SK-N-SH (cell line): ENCODE results near the gene TKTL1. TPM values are rescaled to one million over a fixed set of nuclear protein-coding genes. Genes with fewer than 3 reads are reported as not detected.
A peak's percentile ranks its signal among the peaks of the same experiment; 100 is the strongest.

Experiments
- CTCF ChIA-PET: fragments of 300-600, 350-600 bp; formaldehyde crosslinking; extraction: SDS; loops from one replicate; lab custom pipeline; 2021; lab: Yijun Ruan, JAX
- POLR2A ChIA-PET: fragments of 350-600 bp; sonication (Branson Sonifier 250); formaldehyde crosslinking; extraction: SDS; loops from one replicate; lab custom pipeline; 2020; ENCODE audit warnings: antibody characterized with exemption, inconsistent platforms; lab: Yijun Ruan, JAX
- DNase-seq: peaks from one replicate; pipeline ENCODE4 v3.0.0; 2012
- H2AFZ ChIP-seq: fragments of 200-600 bp; sonication (generic); 2 replicates; pipeline ENCODE4 v1.8.1; 2016; ENCODE audit warnings: antibody characterized with exemption, mild to moderate bottlenecking, low read depth
- H3F3A ChIP-seq: fragments of 200-600 bp; sonication (generic); replicated peaks from 2 replicates; pipeline ENCODE3; 2016; ENCODE audit warnings: antibody characterized with exemption, mild to moderate bottlenecking; ENCODE audit not compliant: insufficient read depth
- H3K27ac ChIP-seq, 2 experiments: fragments of 200-500 bp in 1 of 2; fragments of 200-600 bp in 1 of 2; sonication (Bioruptor generic) in 1 of 2; sonication (generic), shearing (Covaris generic) in 1 of 2; 2 replicates each; pipeline versions ENCODE4 v1.5.1 to v1.6.1; 2014 to 2016; ENCODE audit warnings: low read depth in 2 of 2, inconsistent platforms in 1 of 2, low read length in 1 of 2, mild to moderate bottlenecking in 1 of 2, mixed read lengths in 1 of 2
- H3K27me3 ChIP-seq: fragments of 200-600 bp; sonication (generic), shearing (Covaris generic); 2 replicates; pipeline ENCODE4 v1.6.1; 2016; ENCODE audit warnings: mixed run types; ENCODE audit not compliant: insufficient read depth
- H3K36me3 ChIP-seq, 2 experiments: fragments of 200-500 bp in 1 of 2; fragments of 200-600 bp in 1 of 2; sonication (Bioruptor generic) in 1 of 2; sonication (generic) in 1 of 2; replicated peaks in 1 of 2; 2 replicates each; pipeline versions ENCODE3 to v1.5.1; 2014 to 2016; ENCODE audit warnings: low read length in 1 of 2, mild to moderate bottlenecking in 1 of 2; ENCODE audit not compliant: insufficient read depth in 2 of 2, control insufficient read depth in 1 of 2
- H3K4me1 ChIP-seq, 2 experiments: fragments of 200-500 bp in 1 of 2; fragments of 200-600 bp in 1 of 2; sonication (Bioruptor generic) in 1 of 2; sonication (generic), shearing (Covaris generic) in 1 of 2; 2 replicates each; pipeline versions ENCODE4 v1.5.1 to v1.6.1; 2014 to 2016; ENCODE audit warnings: low read depth in 1 of 2, low read length in 1 of 2, mixed run types in 1 of 2; ENCODE audit not compliant: insufficient read depth in 2 of 2, control insufficient read depth in 1 of 2
- H3K4me2 ChIP-seq: fragments of 200-600 bp; sonication (generic), shearing (Covaris generic); 2 replicates; pipeline ENCODE4 v1.6.1; 2017; ENCODE audit warnings: mixed run types
- H3K4me3 ChIP-seq, 2 experiments: fragments of 200-500 bp in 1 of 2; fragments of 200-600 bp in 1 of 2; sonication (Bioruptor generic) in 1 of 2; sonication (generic), shearing (Covaris generic) in 1 of 2; 2 replicates each; pipeline versions ENCODE4 v1.5.1 to v1.8.1; 2014 to 2016; ENCODE audit warnings: low read depth in 2 of 2, inconsistent platforms in 1 of 2, low read length in 1 of 2, mild to moderate bottlenecking in 1 of 2, mixed read lengths in 1 of 2, moderate library complexity in 1 of 2
- H3K79me2 ChIP-seq: fragments of 200-600 bp; sonication (generic); 2 replicates; pipeline ENCODE4 v1.8.1; 2017; ENCODE audit warnings: mild to moderate bottlenecking; ENCODE audit not compliant: insufficient read depth
- H3K9ac ChIP-seq: fragments of 200-600 bp; sonication (generic); 2 replicates; pipeline ENCODE4 v1.6.1; 2017; ENCODE audit warnings: mixed run types
- H3K9me2 ChIP-seq: fragments of 200-600 bp; sonication (generic); 2 replicates; pipeline ENCODE4 v1.6.1; 2017; ENCODE audit warnings: mixed run types
- H3K9me3 ChIP-seq: fragments of 200-600 bp; sonication (generic); 2 replicates; pipeline ENCODE4 v1.6.1; 2017; ENCODE audit warnings: mixed run types, mild to moderate bottlenecking, moderate library complexity
- H4K20me1 ChIP-seq: fragments of 200-600 bp; sonication (generic); 2 replicates; pipeline ENCODE4 v1.6.1; 2017; ENCODE audit warnings: mild to moderate bottlenecking, mixed run types; ENCODE audit not compliant: insufficient read depth
- CHD2 ChIP-seq: fragments of 150-350 bp; IDR thresholded peaks from 2 replicates; pipeline ENCODE4 v1.6.1; 2018; ENCODE audit warnings: low read length; ENCODE audit not compliant: partially characterized antibody
- CTCF ChIP-seq: fragments of 200-600 bp; sonication (generic); IDR thresholded peaks from 2 replicates; pipeline ENCODE4 v1.6.1; 2017; ENCODE audit warnings: antibody characterized with exemption, mild to moderate bottlenecking, moderate library complexity
- ELF1 ChIP-seq: IDR thresholded peaks from 2 replicates; pipeline ENCODE4 v1.4.0; 2012
- EP300 ChIP-seq, 2 experiments: IDR thresholded peaks; 2 replicates each; pipeline versions ENCODE4 v1.4.0 to v1.6.1; 2012; ENCODE audit warnings: borderline replicate concordance in 1 of 2, low read depth in 1 of 2, low read length in 1 of 2
- EZH2phosphoT487 ChIP-seq: fragments of 200-600 bp; sonication (generic); IDR thresholded peaks from 2 replicates; pipeline ENCODE4 v1.6.1; 2017; ENCODE audit warnings: low read depth, mixed run types, mild to moderate bottlenecking, antibody characterized with exemption, moderate library complexity, borderline replicate concordance
- FOSL2 ChIP-seq: IDR thresholded peaks from 2 replicates; pipeline ENCODE4 v1.4.0; 2012; ENCODE audit warnings: low read depth, mild to moderate bottlenecking, moderate library complexity, borderline replicate concordance
- FOXJ3 ChIP-seq: sonication (generic); formaldehyde crosslinking; IDR thresholded peaks from 2 replicates; pipeline ENCODE4 v1.5.1; 2020; ENCODE audit warnings: mild to moderate bottlenecking, missing genetic modification reagents
- FOXM1 ChIP-seq: IDR thresholded peaks from 2 replicates; pipeline ENCODE4 v1.4.0; 2012; ENCODE audit warnings: low read depth, mild to moderate bottlenecking
- IRF3 ChIP-seq: fragments of 150-350 bp; IDR thresholded peaks from 2 replicates; pipeline ENCODE4 v1.6.1; 2016; ENCODE audit warnings: mild to moderate bottlenecking, low read depth, low read length
- MEF2A ChIP-seq: IDR thresholded peaks from 2 replicates; pipeline ENCODE4 v1.4.0; 2012; ENCODE audit warnings: low read depth, borderline replicate concordance
- MXI1 ChIP-seq: IDR thresholded peaks from 2 replicates; pipeline ENCODE4 v1.6.1; 2012; ENCODE audit warnings: mild to moderate bottlenecking, low read depth, low read length, improper control_type of control experiment
- NFIC ChIP-seq: IDR thresholded peaks from 2 replicates; pipeline ENCODE4 v1.4.0; 2012; ENCODE audit warnings: borderline replicate concordance
- POLR2AphosphoS5 ChIP-seq: IDR thresholded peaks from 2 replicates; pipeline ENCODE4 v1.6.1; 2012; ENCODE audit warnings: low read depth, low read length
- RCOR1 ChIP-seq: fragments of 150-350 bp; IDR thresholded peaks from 2 replicates; pipeline ENCODE4 v1.6.1; 2017; ENCODE audit warnings: antibody characterized with exemption, low read length
- RFX5 ChIP-seq: IDR thresholded peaks from 2 replicates; pipeline ENCODE4 v1.6.1; 2012; ENCODE audit warnings: mild to moderate bottlenecking, improper control_type of control experiment, low read length
- SMC3 ChIP-seq: IDR thresholded peaks from 2 replicates; pipeline ENCODE4 v1.6.1; 2012; ENCODE audit warnings: low read depth, low read length, improper control_type of control experiment
- TAF1 ChIP-seq: IDR thresholded peaks from 2 replicates; pipeline ENCODE4 v1.6.1; 2012; ENCODE audit warnings: low read depth, mild to moderate bottlenecking, low read length, moderate library complexity, borderline replicate concordance
- TCF12 ChIP-seq: IDR thresholded peaks from 2 replicates; pipeline ENCODE4 v1.4.0; 2012
- TEAD4 ChIP-seq: IDR thresholded peaks from 2 replicates; pipeline ENCODE4 v1.4.0; 2012; ENCODE audit warnings: mild to moderate bottlenecking, borderline replicate concordance; ENCODE audit not compliant: insufficient read depth
- USF1 ChIP-seq: IDR thresholded peaks from 2 replicates; pipeline ENCODE4 v1.4.0; 2012; ENCODE audit warnings: low read depth, borderline replicate concordance
- USF2 ChIP-seq: fragments of 150-350 bp; IDR thresholded peaks from 2 replicates; pipeline ENCODE4 v1.6.1; 2017; ENCODE audit warnings: antibody characterized with exemption, low read length, low read depth, borderline replicate concordance
- YY1 ChIP-seq: IDR thresholded peaks from 2 replicates; pipeline ENCODE4 v1.4.0; 2012; ENCODE audit warnings: low read depth, mild to moderate bottlenecking
- WGBS: methylation state at CpG from one replicate; pipeline ENCODE4 v1.1.6; 2017; ENCODE audit warnings: low lambda C conversion rate; 5-methylcytosine and 5-hydroxymethylcytosine counted together
- polyA plus RNA-seq, 3 experiments: library from polyadenylated mRNA; depleted of rRNA; stranded (reverse); fragments of >200 nt; gene quantifications; 2 replicates each; pipeline ENCODE4 v1.2.3, GENCODE V29; 2012

Gene TKTL1
- polyA plus RNA-seq, 1 of the 3 experiments (the other 2 are of a cell fraction): not detected

GRCh38 chrX:154368630-154369448 is 73.2 kb downstream of the TKTL1 start (continued):
- TF ChIP-seq RCOR1 (no peak), NFIC (0 out of 2 replicates have a peak, but pooled peaks have one; percentile 18), EZH2phosphoT487 (no peak), MXI1 (no peak), TAF1 (no peak; the same call in 1 of the 2 replicates), SMC3 (no peak)

DNA sequence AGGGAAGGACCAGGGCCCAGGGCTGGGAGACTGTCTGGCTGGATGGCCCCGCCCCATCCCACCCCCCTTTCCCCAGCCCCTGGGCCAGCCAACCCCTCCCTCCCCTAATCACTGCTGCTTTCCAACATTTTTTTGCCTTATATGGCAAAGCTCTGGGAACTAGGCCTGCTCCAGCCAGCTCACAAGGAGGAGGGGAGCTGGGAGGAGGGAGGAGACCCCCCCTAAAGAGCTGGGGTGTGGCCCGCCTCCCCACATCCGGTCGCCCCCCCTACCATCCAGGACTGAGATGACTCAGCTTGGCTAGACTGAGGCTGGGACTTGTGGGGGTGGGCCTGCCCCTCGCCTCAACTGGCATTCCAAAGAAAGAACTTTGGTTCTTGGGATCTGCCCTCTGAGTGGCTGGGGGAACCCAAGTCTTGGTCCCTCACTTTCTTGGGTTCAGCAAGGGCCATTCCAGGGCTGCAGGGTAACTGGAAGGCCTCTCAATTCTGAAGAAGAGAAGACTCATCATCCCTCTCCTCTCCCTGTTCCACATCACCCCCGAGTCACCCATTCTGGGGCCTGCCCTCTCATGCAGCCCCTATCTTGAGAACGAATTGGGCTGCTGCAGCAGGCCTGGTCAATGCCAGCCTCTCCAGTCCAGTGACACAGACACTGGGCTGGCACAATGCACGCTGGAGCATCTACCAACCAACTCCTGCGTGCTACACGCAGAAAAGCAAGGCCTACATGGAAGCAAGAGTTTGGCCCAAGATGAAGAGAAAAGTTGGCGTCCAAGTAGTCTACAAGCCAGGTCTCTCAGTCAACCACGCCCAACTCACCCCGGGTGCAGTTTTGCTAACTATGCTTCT is 74.1 kb downstream of the TKTL1 start:
- Histone ChIP-seq H2AFZ (no peak overlapping the region), H3F3A (peaks cover 9% of the 10 kb centered on the region), H3K9me3 (no peaks in the 10 kb centered on the region), H3K27ac (peak overlapping the region; percentile 90 to 98), H4K20me1 (peaks cover 40% of the 10 kb centered on the region), H3K4me3 (peak overlapping the region; percentile 72 to 82), H3K4me2 (peak overlapping the region; percentile 97), H3K36me3 (peaks cover 14 to 26% of the 10 kb centered on the region in 2 experiments), H3K27me3 (no peaks in the 10 kb centered on the region), H3K9ac (peak overlapping the region; percentile 92), H3K9me2 (no peaks in the 10 kb centered on the region), H3K79me2 (peaks cover 84% of the 10 kb centered on the region), H3K4me1 (peaks cover 16 to 17% of the 10 kb centered on the region in 2 experiments; a peak in 2 of 4 replicates)
- ChIA-PET POLR2A (interaction anchor here (1.1 to 1.7 kb wide), 2 partner anchors 12 to 28 kb away, joined by 4 to 7 read pairs; no protein-coding TSS in a partner anchor), CTCF (no interaction called here)
- DNase-seq: peak; percentile 83
- WGBS: 13% methylated on average over 12 of the region's 13 CpGs
- TF ChIP-seq TCF12: peak; percentile 70
- no peak for TF ChIP-seq MXI1
- peak in 1 of 2 experiments; percentile 84; a peak in 2 of 4 replicates for TF ChIP-seq EP300 (IDR thresholded peaks at IDR 0.05; ENCODE audit: borderline replicate concordance in 1 of 2, low read depth in 1 of 2, low read length in 1 of 2)
- TF ChIP-seq RFX5: no peak
- no peak for TF ChIP-seq SMC3
- TF ChIP-seq NFIC: peak; percentile 67; the same call in 1 of the 2 replicates
- no peak for TF ChIP-seq EZH2phosphoT487
- TF ChIP-seq CHD2: no peak
- TF ChIP-seq FOXJ3 (CRISPR knock-in tag): no peak
- TF ChIP-seq CTCF: no peak
- TF ChIP-seq FOXM1: peak; percentile 75; the same call in 1 of the 2 replicates
- peak; percentile 57 for TF ChIP-seq POLR2AphosphoS5
- no peak for TF ChIP-seq USF2
- TF ChIP-seq YY1: no peak
- no peak for TF ChIP-seq IRF3
- TF ChIP-seq TEAD4: peak; percentile 63; the same call in 1 of the 2 replicates
- no peak for TF ChIP-seq RCOR1
- peak; percentile 92 for TF ChIP-seq FOSL2
- peak; percentile 21; the same call in 1 of the 2 replicates for TF ChIP-seq ELF1
- no peak for TF ChIP-seq USF1
- TF ChIP-seq MEF2A: no peak
